Heart right ventricle (tissue), 16 donors: ENCODE data around the gene IFI27. TPM values are rescaled to one million over a fixed set of nuclear protein-coding genes. Genes with fewer than 3 reads are reported as not detected.

Experiments used
- ATAC-seq, 8 donors: fragments of 200-7000 bp; cut with Tn5 transposase; one replicate each; pipeline ENCODE4 v1.9.1; 2020; ENCODE audit warnings: mild to moderate bottlenecking in 8 of 8, moderate library complexity in 8 of 8, moderate number of reproducible peaks in 1 of 8
- DNase-seq, 2 donors: peaks; one replicate each; pipeline ENCODE4 v3.0.0-alpha.2; 2020
- H3K27ac ChIP-seq, 10 donors: fragments of 200-600 bp; sonication (generic) in 2 of 10; one replicate each; pipeline versions ENCODE4 v1.5.0 to v1.8.0; 2020 to 2022; ENCODE audit warnings: mild to moderate bottlenecking in 3 of 10
- H3K27me3 ChIP-seq, 7 donors: fragments of 200-600 bp; one replicate each; pipeline ENCODE4 v1.8.0; 2021 to 2022; ENCODE audit warnings: mild to moderate bottlenecking in 2 of 7
- H3K36me3 ChIP-seq, 9 donors: fragments of 200-600 bp; sonication (generic) in 1 of 9; one replicate each; pipeline versions ENCODE4 v1.5.0 to v1.8.0; 2020 to 2022; ENCODE audit warnings: mild to moderate bottlenecking in 2 of 9
- H3K4me1 ChIP-seq, 9 donors: fragments of 200-600 bp; sonication (generic) in 1 of 9; one replicate each; pipeline versions ENCODE4 v1.5.0 to v1.8.0; 2020 to 2022; ENCODE audit warnings: mild to moderate bottlenecking in 4 of 9
- H3K4me3 ChIP-seq, 10 donors: fragments of 200-600 bp; sonication (generic) in 2 of 10; one replicate each; pipeline versions ENCODE4 v1.5.0 to v1.8.0; 2020 to 2022; ENCODE audit warnings: mild to moderate bottlenecking in 7 of 10, moderate library complexity in 2 of 10
- H3K9me3 ChIP-seq, 11 donors: fragments of 200-600 bp in 10 of 11; sonication (generic) in 2 of 11; one replicate each; pipeline versions ENCODE4 v1.5.0 to v1.8.0; 2013 to 2022; ENCODE audit warnings: mild to moderate bottlenecking in 2 of 11, control low read depth in 1 of 11, moderate library complexity in 1 of 11
- WGBS, 2 donors: extraction: QIAGEN DNeasy Blood & Tissue Kit; methylation state at CpG; one replicate each; pipeline ENCODE4 v1.1.7; 2013; ENCODE audit warnings: inconsistent platforms in 1 of 2; 5-methylcytosine and 5-hydroxymethylcytosine counted together
- intact Hi-C, 10 donors: fragments of 100-400 bp; cut with DNase I; formaldehyde crosslinking; loops; one replicate each; pipeline versions ENCODE4 v1.11.1 to v1.14.2; 2022
- polyA plus RNA-seq, 2 donors: library from polyadenylated mRNA; stranded (reverse); fragments of 200-250 nt; gene quantifications; one replicate each; pipeline ENCODE4 v1.2.3, GENCODE V29; 2013
- total RNA-seq, 10 donors: library from RNA; stranded (reverse); fragmentation: NEBNext Ultra II Directional in 3 of 10; extraction: Animal tissue kit (Norgen Biotek cat#: 25700) in 3 of 10; gene quantifications; one replicate each; pipeline versions ENCODE4 v1.2.1 to v1.2.4, GENCODE V29; 2021 to 2023
- TF ChIP-seq, protein P1 (sequence below), 9 donors: fragments of 200-600 bp; sonication (generic) in 2 of 9; IDR thresholded peaks; one replicate each; pipeline versions ENCODE4 v1.5.0 to v1.8.0; 2021 to 2022; ENCODE audit warnings: antibody characterized with exemption in 9 of 9, mild to moderate bottlenecking in 5 of 9, moderate library complexity in 1 of 9
- donor health status: Arrhythmogenic right ventricular cardiomyopathy.
- donor health status: ischemic (EF 13 %, LVEDD 7.1; RV severe dilation, severe dysfunction).
- donor health status: healthy with polysubstance abuse.
- donor health status: DM: no; HTN: yes; CAD: no.
- donor health status: DM: no; HTN: no; CAD: no.
- donor health status: ischemic (EF 25% LVEDD 6.9; RV normal size, moderate dysfunction).
- donor health status: ischemic (EF 25% LVEDD 5.7; RV mildly dilated, moderate dysfunction).
- donor health status: healthy.
- donor health status: DM: yes; HTN: yes; CAD: no.
- donor health status: Ischemic cardiomyopathy.
- donor health status: ischemic (EF 35%, LVEDD 5.7; RV mildly dilated, moderate dysfunction).
- donor health status: nonischemic (EF 11% LVEDD 7.7; RV severe dilation, severe dysfunction).
- donor health status: DM: yes; HTN: yes; CAD: no.
- donor health status: PGD.
- donor health status: ischemic (EF 29% LVEDD 5.4; RV normal size, mild dysfunction).
- donor health status: nonischemic (EF 23%, LVEDD 6.1; RV moderate dilation, normal function).

Gene IFI27
- total and polyA plus RNA-seq, 12 donors: 76.5 to 721 (median 174) TPM

GRCh38 chr14:94157197-94157596 is 46.7 kb downstream of the IFI27 start:
- Histone ChIP-seq H3K4me3 (no peak overlapping the region), H3K27ac (no peak overlapping the region), H3K4me1 (peaks cover 0 to 9% (median 7%) of the 10 kb centered on the region in 9 donors), H3K9me3 (no peaks in the 10 kb centered on the region), H3K27me3 (peaks cover 0 to 22% (median 2%) of the 10 kb centered on the region in 7 donors), H3K36me3 (no peaks in the 10 kb centered on the region)
- intact Hi-C loops: no loop called here
- ATAC-seq: peak in 4 of 8 donors; percentile 37 to 90 (median 60)
- TF ChIP-seq, protein P1, sequence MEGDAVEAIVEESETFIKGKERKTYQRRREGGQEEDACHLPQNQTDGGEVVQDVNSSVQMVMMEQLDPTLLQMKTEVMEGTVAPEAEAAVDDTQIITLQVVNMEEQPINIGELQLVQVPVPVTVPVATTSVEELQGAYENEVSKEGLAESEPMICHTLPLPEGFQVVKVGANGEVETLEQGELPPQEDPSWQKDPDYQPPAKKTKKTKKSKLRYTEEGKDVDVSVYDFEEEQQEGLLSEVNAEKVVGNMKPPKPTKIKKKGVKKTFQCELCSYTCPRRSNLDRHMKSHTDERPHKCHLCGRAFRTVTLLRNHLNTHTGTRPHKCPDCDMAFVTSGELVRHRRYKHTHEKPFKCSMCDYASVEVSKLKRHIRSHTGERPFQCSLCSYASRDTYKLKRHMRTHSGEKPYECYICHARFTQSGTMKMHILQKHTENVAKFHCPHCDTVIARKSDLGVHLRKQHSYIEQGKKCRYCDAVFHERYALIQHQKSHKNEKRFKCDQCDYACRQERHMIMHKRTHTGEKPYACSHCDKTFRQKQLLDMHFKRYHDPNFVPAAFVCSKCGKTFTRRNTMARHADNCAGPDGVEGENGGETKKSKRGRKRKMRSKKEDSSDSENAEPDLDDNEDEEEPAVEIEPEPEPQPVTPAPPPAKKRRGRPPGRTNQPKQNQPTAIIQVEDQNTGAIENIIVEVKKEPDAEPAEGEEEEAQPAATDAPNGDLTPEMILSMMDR (IDR thresholded peaks at IDR 0.05): no peak
- DNase-seq: no peak

GRCh38 chr14:94158239-94158883 is 47.8 kb downstream of the IFI27 start:
- intact Hi-C loops: no loop called here
- Histone ChIP-seq H3K4me3 (no peak overlapping the region), H3K27ac (no peak overlapping the region), H3K4me1 (peaks cover 0 to 11% (median 10%) of the 10 kb centered on the region in 9 donors), H3K9me3 (no peaks in the 10 kb centered on the region), H3K36me3 (no peaks in the 10 kb centered on the region), H3K27me3 (peaks cover 0 to 20% (median 0%) of the 10 kb centered on the region in 7 donors)
- no peak for DNase-seq
- no peak for ATAC-seq
- TF ChIP-seq, protein P1 (IDR thresholded peaks at IDR 0.05): no peak
- WGBS, 2 donors: 77 to 78% methylated on average over 10 of the region's 10 CpGs

GRCh38 chr14:94161058-94161457 is 50.5 kb downstream of the IFI27 start:
- Histone ChIP-seq H3K36me3 (no peaks in the 10 kb centered on the region), H3K4me1 (peaks cover 0 to 11% (median 10%) of the 10 kb centered on the region in 9 donors), H3K9me3 (no peaks in the 10 kb centered on the region), H3K4me3 (no peak overlapping the region), H3K27ac (no peak overlapping the region), H3K27me3 (peaks cover 0 to 32% (median 12%) of the 10 kb centered on the region in 7 donors)
- intact Hi-C loops: no loop called here
- no peak for DNase-seq
- WGBS, 2 donors: 53 to 58% methylated on average over 2 of the region's 2 CpGs
- TF ChIP-seq, protein P1 (IDR thresholded peaks at IDR 0.05): no peak
- no peak for ATAC-seq

DNA sequence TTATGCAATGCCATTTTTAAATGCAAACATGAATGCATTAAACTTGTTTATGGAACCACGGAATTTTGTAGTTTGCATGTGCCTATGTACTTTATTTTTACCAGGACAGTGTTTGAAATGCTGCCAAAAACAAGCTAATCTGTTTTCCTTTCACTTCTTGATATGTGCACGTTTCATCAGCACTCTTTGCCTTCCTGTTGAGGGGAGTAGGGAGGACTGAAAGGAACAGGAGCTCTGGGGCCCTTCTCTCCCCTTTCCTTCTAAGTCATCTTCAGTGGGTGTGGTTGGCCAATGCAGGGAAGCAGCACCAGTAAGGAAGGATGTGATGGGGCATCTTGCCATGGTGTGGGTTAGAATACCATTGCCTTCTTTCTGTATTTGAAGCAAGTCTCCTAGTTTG is 51.4 kb downstream of the IFI27 start:
- no peaks in the 10 kb centered on the region for H3K36me3 ChIP-seq
- ATAC-seq: peak in 1 of 8 donors; percentile 69
- WGBS, 2 donors: 1% methylated on average over 2 of the region's 2 CpGs
- H3K9me3 ChIP-seq: no peaks in the 10 kb centered on the region
- H3K27ac ChIP-seq: no peak overlapping the region
- TF ChIP-seq, protein P1 (IDR thresholded peaks at IDR 0.05): no peak
- peaks cover 0 to 25% (median 13%) of the 10 kb centered on the region in 7 donors for H3K27me3 ChIP-seq
- intact Hi-C loops: no loop called here
- peaks cover 0 to 11% (median 10%) of the 10 kb centered on the region in 9 donors for H3K4me1 ChIP-seq
- no peak overlapping the region for H3K4me3 ChIP-seq
- DNase-seq: no peak
